ENCODE data around the gene HAL.

Gene HAL

GRCh38 chr12:96014943-96015599, 18.9 kb upstream of the HAL start:
- DNase-seq = no peak

- DNase-seq = no peak
Measured at GRCh38 chr12:96007729-96008128, 11.6 kb upstream of the HAL start.

GRCh38 chr12:96006727-96007126, 10.6 kb upstream of the HAL start:
- DNase-seq = no peak

- DNase-seq = no peak
Measured at GRCh38 chr12:96000858-96001257, 4.7 kb upstream of the HAL start.

GRCh38 chr12:95999484-95999883, 3.3 kb upstream of the HAL start:
- DNase-seq = no peak

- DNase-seq = peak; percentile 50
Measured at GRCh38 chr12:95998611-95999286, 2.6 kb upstream of the HAL start.

- no peak for DNase-seq
Measured at GRCh38 chr12:95997911-95998510, 1.9 kb upstream of the HAL start.

- DNase-seq = no peak
Measured at GRCh38 chr12:95997276-95997675, 1.1 kb upstream of the HAL start.

GRCh38 chr12:95995238-95996031, 709 bp downstream of the HAL start:
- DNase-seq = no peak

GRCh38 chr12:95994476-95994875, 1.7 kb downstream of the HAL start:
- no peak for DNase-seq

GRCh38 chr12:95993907-95994306, 2.2 kb downstream of the HAL start:
- DNase-seq = no peak

GRCh38 chr12:95990136-95990535, 6.0 kb downstream of the HAL start:
- no peak for DNase-seq

GRCh38 chr12:95989504-95990123, 6.5 kb downstream of the HAL start:
- no peak for DNase-seq

GRCh38 chr12:95988506-95989275, 7.5 kb downstream of the HAL start:
- no peak for DNase-seq

GRCh38 chr12:95986635-95987570, 9.2 kb downstream of the HAL start:
- no peak for DNase-seq

- no peak for DNase-seq
Measured at GRCh38 chr12:95984682-95985081, 11.5 kb downstream of the HAL start.

- no peak for DNase-seq
Measured at GRCh38 chr12:95982602-95983001, 13.5 kb downstream of the HAL start.

GRCh38 chr12:95980437-95980836, 15.7 kb downstream of the HAL start:
- DNase-seq = no peak

GRCh38 chr12:95978774-95979173, 17.4 kb downstream of the HAL start:
- DNase-seq = no peak

- DNase-seq = no peak
Measured at GRCh38 chr12:95978351-95978750, 17.8 kb downstream of the HAL start.

- no peak for DNase-seq
Measured at GRCh38 chr12:95977764-95978305, 18.3 kb downstream of the HAL start.

Data from NCI-H2171 treated with DMSO at 0.1 percent for 48 hours (cell line).